GM13977 (cell line): ENCODE measurements around the gene SFXN2.

Experiments used
- DNase-seq: peaks from one replicate; pipeline ENCODE4 v3.0.0; 2012; ENCODE audit warnings: low spot score
- in situ Hi-C: fragments of 300-500 bp; cut with MboI; formaldehyde crosslinking; loops from one replicate; pipeline ENCODE4 v1.12.0; 2022; ENCODE audit warnings: low sequenced_read_pairs, low pct_unique_long_range_greater_than_20kb, mixed read lengths, inconsistent platforms; ENCODE audit not compliant: unreplicated experiment
- TF ChIP-seq, protein P1 (sequence below): IDR thresholded peaks from 2 replicates; pipeline ENCODE4 v1.5.1; 2012; ENCODE audit warnings: mild to moderate bottlenecking, control low read depth; ENCODE audit not compliant: insufficient read depth; ENCODE audit errors: extremely low read depth, missing control alignments

SFXN2 gene

DNA sequence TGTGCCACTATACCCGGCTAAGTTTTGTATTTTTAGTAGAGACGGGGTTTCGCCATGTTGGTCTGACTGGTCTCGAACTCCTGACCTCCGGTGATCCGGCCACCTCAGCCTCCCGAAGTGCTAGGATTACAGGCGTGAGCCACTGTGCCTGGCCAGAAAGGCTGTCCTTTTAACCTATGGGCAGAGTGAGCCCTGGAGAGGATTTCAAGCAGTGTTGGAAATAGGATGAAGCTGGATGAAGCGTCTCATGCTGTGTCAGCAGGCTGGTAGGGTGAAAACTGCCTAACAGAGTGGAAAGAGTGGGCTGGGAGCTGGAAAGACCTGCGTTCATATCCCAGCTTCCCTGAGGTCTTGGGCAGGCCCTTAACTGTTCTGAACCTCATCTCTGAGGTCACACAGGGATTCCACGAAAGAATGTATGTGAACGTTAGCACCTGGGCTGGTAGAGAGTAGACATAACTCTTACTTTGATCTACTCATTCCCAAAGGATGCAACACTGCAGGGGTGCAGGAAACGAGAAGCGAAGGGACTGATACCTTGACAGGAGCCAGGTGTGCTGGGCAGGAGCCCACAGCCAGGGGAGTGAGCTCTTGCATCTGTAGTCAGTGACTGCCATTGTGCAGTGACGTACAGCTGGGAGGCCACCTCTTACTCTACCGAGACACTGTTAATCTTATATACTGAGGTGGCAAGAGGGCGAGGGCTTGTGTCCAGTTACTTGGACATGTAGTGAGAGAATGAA is 63.4 kb downstream of the SFXN2 start:
- in situ Hi-C loops = no loop called here
- TF ChIP-seq, protein P1, sequence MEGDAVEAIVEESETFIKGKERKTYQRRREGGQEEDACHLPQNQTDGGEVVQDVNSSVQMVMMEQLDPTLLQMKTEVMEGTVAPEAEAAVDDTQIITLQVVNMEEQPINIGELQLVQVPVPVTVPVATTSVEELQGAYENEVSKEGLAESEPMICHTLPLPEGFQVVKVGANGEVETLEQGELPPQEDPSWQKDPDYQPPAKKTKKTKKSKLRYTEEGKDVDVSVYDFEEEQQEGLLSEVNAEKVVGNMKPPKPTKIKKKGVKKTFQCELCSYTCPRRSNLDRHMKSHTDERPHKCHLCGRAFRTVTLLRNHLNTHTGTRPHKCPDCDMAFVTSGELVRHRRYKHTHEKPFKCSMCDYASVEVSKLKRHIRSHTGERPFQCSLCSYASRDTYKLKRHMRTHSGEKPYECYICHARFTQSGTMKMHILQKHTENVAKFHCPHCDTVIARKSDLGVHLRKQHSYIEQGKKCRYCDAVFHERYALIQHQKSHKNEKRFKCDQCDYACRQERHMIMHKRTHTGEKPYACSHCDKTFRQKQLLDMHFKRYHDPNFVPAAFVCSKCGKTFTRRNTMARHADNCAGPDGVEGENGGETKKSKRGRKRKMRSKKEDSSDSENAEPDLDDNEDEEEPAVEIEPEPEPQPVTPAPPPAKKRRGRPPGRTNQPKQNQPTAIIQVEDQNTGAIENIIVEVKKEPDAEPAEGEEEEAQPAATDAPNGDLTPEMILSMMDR = no peak
- no peak for DNase-seq

DNA sequence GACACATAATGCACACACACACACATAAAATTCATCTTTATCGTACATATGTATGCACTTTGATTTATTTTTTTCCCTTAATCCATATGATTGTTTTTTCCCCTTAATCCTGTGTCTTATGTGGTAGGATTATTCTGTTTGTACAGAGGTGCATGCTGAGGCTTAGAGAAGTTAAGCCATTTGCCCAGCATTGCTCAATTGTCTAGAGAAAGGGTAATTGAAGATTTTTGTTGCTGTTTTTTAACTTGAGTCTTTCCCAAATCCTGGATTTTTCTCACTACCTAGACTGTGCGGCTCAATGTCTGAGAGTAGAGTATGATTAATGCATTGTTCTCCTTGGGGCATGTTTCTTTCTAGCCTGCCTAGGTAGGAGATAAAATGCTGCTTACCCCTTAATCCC is 64.3 kb downstream of the SFXN2 start:
- TF ChIP-seq, protein P1 = no peak
- in situ Hi-C loops = no loop called here
- DNase-seq = no peak

DNA sequence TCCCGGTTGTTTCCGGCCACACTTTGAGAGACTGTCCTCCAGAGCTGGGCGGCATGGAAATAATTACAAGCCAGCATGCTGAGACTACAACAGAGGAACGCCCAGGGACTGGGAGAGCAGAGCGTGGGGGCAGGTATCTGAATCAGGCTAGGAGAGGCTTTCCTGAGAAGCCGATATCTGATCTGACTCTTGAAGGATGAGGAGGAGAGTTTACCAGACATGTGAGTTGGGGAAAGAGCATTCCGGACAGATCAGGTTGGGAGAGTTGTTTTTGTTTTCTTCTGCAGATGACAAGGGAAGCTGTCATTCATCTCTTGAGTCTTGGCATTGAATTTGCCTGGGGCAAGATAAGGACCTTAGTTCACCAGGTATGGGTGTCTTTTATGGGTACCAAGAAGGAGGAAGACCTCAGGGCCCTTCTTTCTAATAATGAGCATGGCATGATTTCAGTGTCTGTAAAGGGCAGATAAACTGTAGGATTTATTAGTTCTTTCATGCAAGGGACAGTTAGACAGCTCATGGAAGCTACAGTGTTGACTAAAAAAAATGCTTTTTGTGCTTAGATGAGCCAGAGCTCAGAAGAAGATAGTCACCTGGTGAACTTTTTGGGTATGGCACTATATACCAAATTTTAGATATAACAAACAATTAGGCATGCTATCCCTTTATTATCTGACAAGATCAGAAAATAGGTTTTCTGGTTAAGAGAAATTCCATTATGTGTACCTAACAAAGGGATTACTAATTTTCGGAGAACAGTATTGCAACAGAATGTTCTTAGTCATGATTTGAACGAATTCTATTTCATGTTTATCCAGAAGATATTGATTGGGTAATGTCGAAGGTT is 65.5 kb downstream of the SFXN2 start:
- TF ChIP-seq, protein P1 = no peak
- no peak for DNase-seq
- in situ Hi-C loops = no loop called here

DNA sequence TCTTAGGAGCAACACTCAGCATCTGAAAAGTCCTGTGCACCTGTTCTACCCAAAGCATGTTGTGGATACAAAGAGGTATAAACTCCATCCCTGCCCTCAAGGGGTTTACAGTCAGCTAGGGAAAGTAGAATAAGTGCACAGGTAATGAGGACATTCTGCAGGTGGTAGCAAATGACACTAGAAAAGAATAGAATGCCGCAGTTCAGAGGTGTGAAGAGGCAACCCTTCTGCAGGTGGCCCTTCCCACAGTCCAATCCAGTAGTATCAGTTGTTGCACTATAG is 66.0 kb downstream of the SFXN2 start:
- in situ Hi-C loops = no loop called here
- DNase-seq = no peak
- TF ChIP-seq, protein P1 = no peak

DNA sequence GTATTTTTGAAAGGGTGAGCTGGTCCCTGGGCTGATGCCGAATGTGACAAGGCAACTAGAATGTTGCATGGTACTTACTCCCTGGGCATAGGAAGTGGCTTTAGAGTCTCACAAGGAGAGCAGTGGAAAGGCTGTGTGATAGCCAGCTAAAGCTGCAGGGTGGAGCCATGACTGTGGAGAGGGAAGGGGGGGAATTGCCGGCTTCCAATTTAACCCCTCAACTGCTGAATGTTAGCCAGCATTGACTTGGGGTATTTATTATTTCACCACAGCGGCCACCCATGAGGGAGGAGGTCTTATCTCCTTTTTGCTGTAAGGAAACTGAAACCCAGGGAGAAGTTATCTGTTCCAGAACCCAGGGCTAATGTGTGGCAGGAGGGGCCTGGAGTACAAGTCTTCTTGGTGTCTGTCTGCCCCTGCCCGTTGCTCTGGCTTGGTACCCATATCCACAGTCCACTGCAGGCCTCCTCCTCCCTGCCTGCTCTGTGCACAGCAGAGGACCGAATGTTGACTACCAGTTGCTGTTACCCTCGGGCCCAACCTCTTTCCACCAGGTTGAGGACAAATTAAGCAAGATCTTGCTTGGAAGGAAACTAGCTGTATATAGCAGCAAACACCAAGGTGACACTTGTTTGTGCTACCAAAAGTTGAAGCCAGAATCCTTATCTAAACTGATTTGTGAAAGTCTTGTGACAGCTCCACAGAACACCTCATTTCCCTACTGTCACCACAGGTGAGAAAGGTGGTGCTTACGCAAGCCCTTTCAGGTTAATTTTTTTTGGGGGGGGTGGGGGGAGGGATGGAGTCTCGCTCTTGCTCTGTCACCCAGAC is 66.9 kb downstream of the SFXN2 start:
- in situ Hi-C loops = no loop called here
- TF ChIP-seq, protein P1 = no peak
- no peak for DNase-seq

DNA sequence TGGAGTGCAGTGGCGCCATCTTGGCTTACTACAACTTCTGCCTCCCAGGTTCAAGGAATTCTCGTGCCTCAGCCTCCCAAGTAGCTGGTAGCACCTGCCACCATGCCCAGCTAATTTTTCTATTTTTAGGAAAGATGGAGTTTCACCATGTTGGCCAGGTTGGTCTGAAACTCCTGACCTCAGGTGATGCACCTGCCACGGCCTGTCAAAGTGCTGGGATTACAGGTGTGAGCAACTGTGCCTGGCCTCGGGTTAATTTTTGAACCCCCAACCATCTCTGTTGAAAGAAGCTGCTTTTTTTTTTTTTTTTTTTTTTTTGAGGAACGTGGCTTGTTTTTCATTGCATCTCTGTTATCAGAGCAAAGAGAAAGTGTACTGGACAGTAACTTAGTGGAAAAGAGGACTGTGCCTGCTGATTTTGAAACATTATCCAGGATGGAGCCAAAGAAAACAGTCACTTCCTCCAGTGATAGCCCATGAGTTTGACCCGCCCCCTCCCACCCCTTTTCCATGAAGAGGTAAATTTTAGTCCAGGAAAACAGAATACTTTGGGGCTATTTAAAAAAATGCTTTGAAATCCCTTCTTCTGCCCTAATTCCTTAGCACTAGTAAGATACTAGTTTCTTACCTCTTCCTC is 67.6 kb downstream of the SFXN2 start:
- no peak for DNase-seq
- in situ Hi-C loops = no loop called here
- TF ChIP-seq, protein P1 = no peak
